PC-3 (cell line): ENCODE data around the gene NEU2. TPM values are rescaled to one million over a fixed set of nuclear protein-coding genes. Genes with fewer than 3 reads are reported as not detected.

Experiments used
- ATAC-seq: fragments of 200-7000 bp; cut with Tn5 transposase; 2 replicates; pipeline ENCODE4 v1.9.1; 2020; ENCODE audit warnings: mild to moderate bottlenecking, moderate library complexity
- BruUV-seq: library from RNA; stranded (reverse); fragments of 400-500 nt; replicated peaks from 2 replicates; lab custom pipeline; 2021; lab: Mats Ljungman, UMichigan
- CTCF ChIA-PET: fragments of 300-600 bp; sonication (Branson Sonifier 250); formaldehyde crosslinking; loops from one replicate; lab custom pipeline; 2022; ENCODE audit warnings: antibody characterized with exemption; lab: Charles Lee
- POLR2A ChIA-PET: fragments of 300-600 bp; sonication (Branson Sonifier 250); formaldehyde crosslinking; loops from one replicate; lab custom pipeline; 2022; ENCODE audit warnings: antibody characterized with exemption; ENCODE audit not compliant: unreplicated experiment; lab: Charles Lee
- DNase-seq: peaks from one replicate; pipeline ENCODE4 v3.0.0-alpha.2; 2015
- H2AFZ ChIP-seq: fragments of 300-600 bp; sonication (generic); 2 replicates; pipeline ENCODE4 v1.6.0; 2016; ENCODE audit warnings: antibody characterized with exemption, low read length
- H3F3A ChIP-seq: fragments of 300-600 bp; sonication (generic); one replicate; pipeline ENCODE4 v1.6.0; 2017; ENCODE audit warnings: antibody characterized with exemption, low read length, control low read depth, mild to moderate bottlenecking; ENCODE audit not compliant: unreplicated experiment
- H3K27ac ChIP-seq: fragments of 300-600 bp; sonication (generic); 2 replicates; pipeline ENCODE4 v1.5.1; 2016; ENCODE audit warnings: mild to moderate bottlenecking, low read length
- H3K27me3 ChIP-seq: fragments of 300-600 bp; sonication (generic); 2 replicates; pipeline ENCODE4 v1.6.1; 2016; ENCODE audit warnings: low read length, mixed read lengths
- H3K36me3 ChIP-seq: fragments of 300-600 bp; sonication (generic); 2 replicates; pipeline ENCODE4 v1.6.1; 2016; ENCODE audit warnings: low read depth, mixed run types, low read length, mixed read lengths
- H3K4me1 ChIP-seq: fragments of 300-600 bp; sonication (generic); 2 replicates; pipeline ENCODE4 v1.5.1; 2016; ENCODE audit warnings: low read length; ENCODE audit not compliant: insufficient read depth
- H3K4me2 ChIP-seq: fragments of 300-600 bp; sonication (generic); 2 replicates; pipeline ENCODE4 v1.6.0; 2016; ENCODE audit warnings: low read length
- H3K4me3 ChIP-seq: fragments of 300-600 bp; sonication (generic); 2 replicates; pipeline ENCODE4 v1.5.1; 2016; ENCODE audit warnings: mild to moderate bottlenecking, low read length, mixed read lengths
- H3K79me2 ChIP-seq: fragments of 300-600 bp; sonication (generic); 2 replicates; pipeline ENCODE4 v1.6.1; 2017; ENCODE audit warnings: low read length, mixed read lengths
- H3K9ac ChIP-seq: fragments of 300-600 bp; sonication (generic); 2 replicates; pipeline ENCODE4 v1.6.0; 2016; ENCODE audit warnings: mild to moderate bottlenecking, low read length
- H3K9me2 ChIP-seq: fragments of 300-600 bp; sonication (generic); replicated peaks from 2 replicates; pipeline ENCODE4 v1.6.1; 2016; ENCODE audit warnings: mixed run types, low read length, mixed read lengths
- H3K9me3 ChIP-seq: fragments of 300-600 bp; sonication (generic); 2 replicates; pipeline ENCODE4 v1.6.1; 2016; ENCODE audit warnings: low read length, mixed read lengths
- H4K20me1 ChIP-seq: fragments of 300-600 bp; sonication (generic); 2 replicates; pipeline ENCODE4 v1.6.1; 2016; ENCODE audit warnings: low read length, mixed read lengths
- EZH2 ChIP-seq: fragments of 300-600 bp; sonication (generic); IDR thresholded peaks from one replicate; pipeline ENCODE4 v1.6.1; 2017; ENCODE audit warnings: antibody characterized with exemption, mild to moderate bottlenecking, low read length; ENCODE audit not compliant: unreplicated experiment
- EZH2phosphoT487 ChIP-seq: fragments of 300-600 bp; sonication (generic); IDR thresholded peaks from 2 replicates; pipeline ENCODE4 v1.6.1; 2018; ENCODE audit warnings: mild to moderate bottlenecking, antibody characterized with exemption, low read length, borderline replicate concordance
- intact Hi-C: fragments of 100-400 bp; cut with micrococcal nuclease; formaldehyde crosslinking; loops from 2 replicates; pipeline ENCODE4 v1.9.0; 2023
- total RNA-seq: library from RNA; depleted of rRNA; stranded (reverse); fragments of >200 nt; gene quantifications from 2 replicates; pipeline ENCODE4 v1.2.3, GENCODE V29; 2014
- TF ChIP-seq, protein P1 (sequence below): fragments of 300-600 bp; sonication (generic); conservative IDR thresholded peaks from 2 replicates; pipeline ENCODE4 v1.5.1; 2017; ENCODE audit warnings: antibody characterized with exemption, low read depth, mild to moderate bottlenecking, low read length

Gene NEU2
- total RNA-seq, 1 experiment from 2014 or later, result 4.5 TPM

DNA sequence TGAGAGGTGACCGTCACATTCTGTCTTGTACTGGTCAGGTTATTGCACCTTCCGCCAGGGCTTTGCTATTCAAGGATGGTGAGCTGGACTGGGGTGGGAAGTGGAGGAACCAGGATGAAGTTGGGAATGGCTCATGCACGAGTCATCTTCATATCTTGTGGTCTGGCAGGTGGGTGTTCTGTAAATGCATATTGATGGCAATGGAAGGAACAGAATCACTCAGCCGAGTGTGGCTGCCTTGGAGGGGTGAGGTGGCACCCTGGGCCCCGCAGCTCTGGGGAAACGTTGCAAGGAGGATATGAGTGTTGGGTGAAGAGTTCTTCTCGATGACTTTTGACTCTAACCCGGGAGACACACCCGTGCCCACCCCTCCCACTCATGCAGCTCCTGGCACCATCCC, 1.2 kb downstream of the NEU2 start:
- peak overlapping the region; percentile 98 for H3K27ac ChIP-seq
- CTCF ChIA-PET, result interaction anchor here (0.6 to 1.5 kb wide), 3 partner anchors 18 to 218 kb away, joined by 3 to 4 read pairs (median 3); partner anchors contain the start of gene ATG16L1
- no peaks in the 10 kb centered on the region for H3K9me2 ChIP-seq
- TF ChIP-seq, protein P1, sequence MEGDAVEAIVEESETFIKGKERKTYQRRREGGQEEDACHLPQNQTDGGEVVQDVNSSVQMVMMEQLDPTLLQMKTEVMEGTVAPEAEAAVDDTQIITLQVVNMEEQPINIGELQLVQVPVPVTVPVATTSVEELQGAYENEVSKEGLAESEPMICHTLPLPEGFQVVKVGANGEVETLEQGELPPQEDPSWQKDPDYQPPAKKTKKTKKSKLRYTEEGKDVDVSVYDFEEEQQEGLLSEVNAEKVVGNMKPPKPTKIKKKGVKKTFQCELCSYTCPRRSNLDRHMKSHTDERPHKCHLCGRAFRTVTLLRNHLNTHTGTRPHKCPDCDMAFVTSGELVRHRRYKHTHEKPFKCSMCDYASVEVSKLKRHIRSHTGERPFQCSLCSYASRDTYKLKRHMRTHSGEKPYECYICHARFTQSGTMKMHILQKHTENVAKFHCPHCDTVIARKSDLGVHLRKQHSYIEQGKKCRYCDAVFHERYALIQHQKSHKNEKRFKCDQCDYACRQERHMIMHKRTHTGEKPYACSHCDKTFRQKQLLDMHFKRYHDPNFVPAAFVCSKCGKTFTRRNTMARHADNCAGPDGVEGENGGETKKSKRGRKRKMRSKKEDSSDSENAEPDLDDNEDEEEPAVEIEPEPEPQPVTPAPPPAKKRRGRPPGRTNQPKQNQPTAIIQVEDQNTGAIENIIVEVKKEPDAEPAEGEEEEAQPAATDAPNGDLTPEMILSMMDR, result no peak
- TF ChIP-seq EZH2phosphoT487 (no peak), EZH2 (no peak)
- peak overlapping the region; percentile 68 for H3K4me2 ChIP-seq
- no peaks in the 10 kb centered on the region for H4K20me1 ChIP-seq
- H3K79me2 ChIP-seq, result peaks cover 26% of the 10 kb centered on the region
- H3K36me3 ChIP-seq, result no peaks in the 10 kb centered on the region
- H3F3A ChIP-seq, result peaks cover 11% of the 10 kb centered on the region
- H3K4me1 ChIP-seq, result peaks cover 78% of the 10 kb centered on the region
- no peaks in the 10 kb centered on the region for H3K27me3 ChIP-seq
- peak overlapping the region; percentile 73; the same call in 1 of the 2 replicates for H3K9ac ChIP-seq
- POLR2A ChIA-PET, result interaction anchor here (0.6 to 1.4 kb wide), 4 partner anchors 15 to 216 kb away, joined by 3 to 9 read pairs (median 6); no protein-coding TSS in a partner anchor
- ATAC-seq (peak; percentile 56), DNase-seq (peak; percentile 96)
- 0 out of 2 replicates have a peak overlapping the region, but pooled peaks have one; percentile 20 for H2AFZ ChIP-seq
- BruUV-seq, result no TSS peak
- intact Hi-C loops, result loop anchor here (1.0 kb wide), 1 partner anchor 16 kb away; no protein-coding TSS in a partner anchor
- no peaks in the 10 kb centered on the region for H3K9me3 ChIP-seq
- no peak overlapping the region for H3K4me3 ChIP-seq

DNA sequence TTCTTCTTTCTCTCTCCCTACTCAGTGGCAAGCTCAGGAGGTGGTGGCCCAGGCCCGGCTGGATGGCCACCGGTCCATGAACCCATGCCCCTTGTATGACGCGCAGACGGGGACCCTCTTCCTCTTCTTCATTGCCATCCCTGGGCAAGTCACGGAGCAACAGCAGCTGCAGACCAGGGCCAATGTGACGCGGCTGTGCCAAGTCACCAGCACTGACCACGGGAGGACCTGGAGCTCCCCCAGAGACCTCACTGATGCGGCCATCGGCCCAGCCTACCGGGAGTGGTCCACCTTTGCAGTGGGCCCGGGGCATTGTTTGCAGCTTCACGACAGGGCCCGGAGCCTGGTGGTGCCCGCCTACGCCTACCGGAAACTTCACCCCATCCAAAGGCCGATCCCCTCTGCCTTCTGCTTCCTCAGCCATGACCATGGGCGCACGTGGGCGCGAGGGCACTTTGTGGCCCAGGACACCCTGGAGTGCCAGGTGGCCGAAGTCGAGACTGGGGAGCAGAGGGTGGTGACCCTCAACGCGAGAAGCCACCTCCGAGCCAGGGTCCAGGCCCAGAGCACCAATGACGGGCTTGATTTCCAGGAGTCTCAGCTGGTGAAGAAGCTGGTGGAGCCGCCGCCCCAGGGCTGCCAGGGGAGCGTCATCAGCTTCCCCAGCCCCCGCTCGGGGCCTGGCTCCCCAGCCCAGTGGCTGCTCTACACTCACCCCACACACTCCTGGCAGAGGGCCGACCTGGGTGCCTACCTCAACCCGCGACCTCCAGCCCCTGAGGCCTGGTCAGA, 1.8 kb downstream of the NEU2 start:
- TSS peak; percentile 16 for BruUV-seq
- H3F3A ChIP-seq, result peaks cover 9% of the 10 kb centered on the region
- peaks cover 72% of the 10 kb centered on the region for H3K4me1 ChIP-seq
- H3K36me3 ChIP-seq, result no peaks in the 10 kb centered on the region
- TF ChIP-seq, protein P1, result no peak
- no peak for TF ChIP-seq EZH2phosphoT487
- TF ChIP-seq EZH2, result no peak
- ATAC-seq, result no peak; the same call in none of the 2 replicates
- peak overlapping the region; percentile 98 for H3K27ac ChIP-seq
- no peak for DNase-seq
- H3K79me2 ChIP-seq, result peaks cover 26% of the 10 kb centered on the region
- no peaks in the 10 kb centered on the region for H3K9me3 ChIP-seq
- H4K20me1 ChIP-seq, result no peaks in the 10 kb centered on the region
- H3K9me2 ChIP-seq, result no peaks in the 10 kb centered on the region
- H3K4me3 ChIP-seq, result no peak overlapping the region
- ChIA-PET POLR2A (interaction anchor here (0.6 to 1.4 kb wide), 5 partner anchors 15 to 217 kb away, joined by 3 to 9 read pairs (median 4); no protein-coding TSS in a partner anchor), CTCF (interaction anchor here (0.6 to 1.5 kb wide), 3 partner anchors 17 to 217 kb away, joined by 3 to 4 read pairs (median 4); partner anchors contain the start of gene ATG16L1)
- intact Hi-C loops, result no loop called here
- peak overlapping the region; percentile 73 for H3K9ac ChIP-seq
- H3K4me2 ChIP-seq, result peak overlapping the region; percentile 68
- no peaks in the 10 kb centered on the region for H3K27me3 ChIP-seq
- 0 out of 2 replicates have a peak overlapping the region, but pooled peaks have one; percentile 20 for H2AFZ ChIP-seq
